SH-SY5Y (cell line): ENCODE results near the gene RREB1.

ENCODE experiments used
- GATA2 ChIP-seq: IDR thresholded peaks from 2 replicates; pipeline ENCODE4 v1.6.1; 2011; ENCODE audit warnings: mild to moderate bottlenecking, low read depth, low read length
- GATA3 ChIP-seq: IDR thresholded peaks from 2 replicates; pipeline ENCODE4 v1.6.1; 2011; ENCODE audit warnings: low read depth, mild to moderate bottlenecking, low read length, moderate library complexity

Gene RREB1

GRCh38 chr6:7270320-7271204, 162.8 kb downstream of the RREB1 start:
- TF ChIP-seq GATA2 (no peak), GATA3 (no peak)

DNA sequence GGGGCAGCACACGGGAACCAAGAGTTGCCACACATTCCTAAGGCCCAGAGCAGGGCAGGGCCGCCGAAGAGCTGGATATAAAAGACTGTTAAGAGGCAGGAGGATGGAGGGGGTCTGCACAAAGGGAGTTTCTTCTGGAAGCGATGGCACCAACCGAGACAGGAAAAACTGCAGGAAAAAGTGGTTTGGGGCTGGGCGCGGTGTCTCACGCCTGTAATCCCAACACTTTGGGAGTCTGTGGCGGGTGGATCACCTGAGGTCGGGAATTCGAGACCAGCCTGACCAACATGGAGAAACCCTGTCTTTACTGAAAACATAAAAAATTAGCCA, 163.4 kb downstream of the RREB1 start:
- TF ChIP-seq GATA3 (no peak), GATA2 (no peak)

GRCh38 chr6:7273709-7274108, 165.9 kb downstream of the RREB1 start:
- no peak for TF ChIP-seq GATA2
- no peak for TF ChIP-seq GATA3

GRCh38 chr6:7276199-7276524, 168.4 kb downstream of the RREB1 start:
- TF ChIP-seq GATA3 (no peak), GATA2 (no peak)

- TF ChIP-seq GATA3 = no peak
- TF ChIP-seq GATA2 = no peak
Measured at GRCh38 chr6:7282097-7282906, 174.5 kb downstream of the RREB1 start.

DNA sequence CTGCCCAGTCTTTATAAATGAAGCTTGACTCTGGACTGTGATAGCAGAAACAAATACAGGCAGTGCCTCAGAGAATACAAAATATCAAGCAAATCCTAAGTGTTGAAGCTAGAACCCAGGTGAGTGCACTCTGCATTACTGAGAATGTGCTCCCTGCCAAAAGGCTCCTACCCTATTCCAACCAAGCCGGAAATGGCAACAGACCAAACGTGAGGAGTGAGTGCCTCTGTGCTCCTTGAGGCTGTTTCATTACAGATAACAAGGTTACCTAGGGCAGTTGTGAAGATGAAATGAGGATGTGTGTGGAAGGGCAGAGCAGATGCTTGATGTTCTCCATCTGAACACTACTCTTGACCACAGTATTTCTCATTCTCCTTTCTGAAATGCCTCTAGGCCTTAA, 175.9 kb downstream of the RREB1 start:
- TF ChIP-seq GATA3 (no peak), GATA2 (no peak)

DNA sequence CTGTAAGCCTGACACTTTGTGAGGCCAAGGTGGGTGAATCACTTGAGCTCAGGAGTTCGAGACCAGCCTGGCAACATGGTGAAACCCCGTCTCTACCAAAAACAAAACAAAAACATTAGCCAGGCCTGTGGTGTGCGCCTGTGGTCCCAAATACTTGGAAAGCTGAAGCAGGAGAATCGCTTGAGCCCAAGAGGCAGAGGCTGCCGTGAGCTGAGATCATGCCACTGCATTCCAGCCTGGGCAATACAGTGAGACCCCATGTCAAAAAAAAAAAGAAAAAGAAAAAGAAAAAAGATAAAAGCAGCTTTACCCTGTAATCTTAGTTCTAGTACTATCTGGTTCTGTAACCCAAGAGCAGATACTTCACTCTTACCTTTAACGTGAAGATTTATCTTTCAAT, 177.7 kb downstream of the RREB1 start:
- TF ChIP-seq GATA3 = no peak

DNA sequence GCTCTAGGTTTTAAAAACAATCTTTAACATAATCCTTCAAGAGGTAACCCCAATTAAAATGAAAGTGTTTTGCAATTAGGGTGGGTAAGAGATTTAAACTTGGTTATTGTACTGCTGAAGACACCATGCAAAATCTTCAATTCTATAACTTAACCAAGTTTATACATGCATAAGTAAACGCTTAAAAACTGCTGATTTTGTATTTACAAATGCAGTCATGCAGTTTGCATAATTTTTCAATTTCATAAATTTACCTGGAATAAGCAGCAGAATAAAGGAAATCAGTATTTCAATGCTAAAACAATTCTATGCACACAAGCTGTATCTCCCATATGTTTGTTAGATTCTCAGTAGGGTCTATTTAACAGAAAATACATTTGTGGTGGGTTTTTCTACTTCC, 182.3 kb downstream of the RREB1 start:
- TF ChIP-seq GATA3 = no peak
- TF ChIP-seq GATA2 = no peak

GRCh38 chr6:7292596-7293255, 185.0 kb downstream of the RREB1 start:
- TF ChIP-seq GATA2 (no peak), GATA3 (no peak)

- no peak for TF ChIP-seq GATA2
- TF ChIP-seq GATA3 = no peak
Measured at GRCh38 chr6:7295916-7296315, 188.2 kb downstream of the RREB1 start.

DNA sequence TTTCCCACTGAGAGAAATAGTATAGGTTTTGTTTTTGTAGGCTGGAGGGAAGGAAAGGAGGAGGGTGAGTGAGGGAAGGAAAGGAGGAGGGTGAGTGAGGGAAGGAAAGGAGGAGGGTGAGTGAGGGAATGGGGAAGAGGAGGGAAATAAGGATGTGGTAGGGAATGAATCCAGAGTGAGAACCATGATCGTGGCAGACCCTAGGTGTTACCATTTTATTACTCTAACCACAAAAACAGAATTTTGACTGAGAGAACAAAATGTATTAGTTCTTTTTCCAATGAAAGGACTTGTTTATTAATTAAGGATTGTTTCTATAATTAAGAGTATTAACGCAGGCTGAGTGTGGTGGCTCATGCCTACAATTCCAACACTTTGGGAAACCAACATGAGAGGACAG, 188.8 kb downstream of the RREB1 start:
- TF ChIP-seq GATA3 (no peak), GATA2 (no peak)

DNA sequence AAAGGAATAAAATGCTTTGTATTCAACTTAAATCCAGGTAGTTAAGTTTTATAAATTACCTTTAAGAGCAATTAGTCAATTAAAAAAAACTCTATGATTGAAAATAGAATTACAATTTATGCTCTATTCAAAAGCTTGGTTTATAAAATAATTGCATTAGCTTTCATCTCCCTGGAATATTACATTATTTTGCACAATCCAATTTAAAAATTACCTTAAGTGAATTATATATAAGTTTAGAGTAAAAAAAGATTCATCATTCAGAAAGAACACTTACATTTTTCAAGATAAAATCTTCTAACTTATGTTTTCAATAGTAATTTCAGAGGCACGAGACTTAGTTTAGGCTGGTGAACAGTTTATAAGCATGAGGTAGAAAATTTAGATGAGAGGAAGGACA, 190.4 kb downstream of the RREB1 start:
- TF ChIP-seq GATA2 = no peak
- no peak for TF ChIP-seq GATA3

DNA sequence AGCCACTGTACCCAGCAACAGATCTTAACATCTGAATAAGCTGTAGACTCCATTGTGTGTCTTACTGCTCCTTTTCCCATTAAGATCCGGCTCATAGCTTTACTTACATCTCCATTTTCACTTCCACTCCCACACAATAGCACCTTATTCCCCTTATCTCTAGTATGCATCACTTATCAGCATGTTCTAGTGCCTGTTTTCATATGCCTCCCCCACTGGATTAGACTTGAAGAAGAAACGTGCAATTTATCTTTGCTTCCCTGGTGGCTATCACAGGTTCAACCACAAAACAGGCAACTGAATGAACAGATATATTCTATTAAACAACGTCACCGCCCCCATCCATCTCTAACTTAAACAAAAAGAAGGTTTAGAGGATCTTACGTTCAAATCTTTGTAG, 193.2 kb downstream of the RREB1 start:
- TF ChIP-seq GATA2 (no peak), GATA3 (no peak)
